Fibroblast of the aortic adventitia (primary cell): ENCODE results near the gene DDX41. TPM values are rescaled to one million over a fixed set of nuclear protein-coding genes. Genes with fewer than 3 reads are reported as not detected.

Source experiments
- DNase-seq: peaks from one replicate; pipeline ENCODE4 v3.0.0-alpha.2; 2010; ENCODE audit warnings: low read depth
- H3K4me3 ChIP-seq: 2 replicates; pipeline ENCODE4 v1.5.1; 2011; ENCODE audit warnings: low read depth, mild to moderate bottlenecking, control low read depth, low read length, moderate library complexity
- total RNA-seq: library from RNA; depleted of rRNA; stranded (reverse); fragments of >200 nt; gene quantifications from 2 replicates; pipeline ENCODE4 v1.2.3, GENCODE V29; 2012; ENCODE audit warnings: low replicate concordance
- TF ChIP-seq, protein P1 (sequence below): IDR thresholded peaks from 2 replicates; pipeline ENCODE4 v1.5.1; 2011; ENCODE audit warnings: mild to moderate bottlenecking, low read length, control low read depth, inconsistent platforms; ENCODE audit not compliant: insufficient read depth

Gene DDX41
- total RNA-seq, 1 donor = 58.5 TPM

DNA sequence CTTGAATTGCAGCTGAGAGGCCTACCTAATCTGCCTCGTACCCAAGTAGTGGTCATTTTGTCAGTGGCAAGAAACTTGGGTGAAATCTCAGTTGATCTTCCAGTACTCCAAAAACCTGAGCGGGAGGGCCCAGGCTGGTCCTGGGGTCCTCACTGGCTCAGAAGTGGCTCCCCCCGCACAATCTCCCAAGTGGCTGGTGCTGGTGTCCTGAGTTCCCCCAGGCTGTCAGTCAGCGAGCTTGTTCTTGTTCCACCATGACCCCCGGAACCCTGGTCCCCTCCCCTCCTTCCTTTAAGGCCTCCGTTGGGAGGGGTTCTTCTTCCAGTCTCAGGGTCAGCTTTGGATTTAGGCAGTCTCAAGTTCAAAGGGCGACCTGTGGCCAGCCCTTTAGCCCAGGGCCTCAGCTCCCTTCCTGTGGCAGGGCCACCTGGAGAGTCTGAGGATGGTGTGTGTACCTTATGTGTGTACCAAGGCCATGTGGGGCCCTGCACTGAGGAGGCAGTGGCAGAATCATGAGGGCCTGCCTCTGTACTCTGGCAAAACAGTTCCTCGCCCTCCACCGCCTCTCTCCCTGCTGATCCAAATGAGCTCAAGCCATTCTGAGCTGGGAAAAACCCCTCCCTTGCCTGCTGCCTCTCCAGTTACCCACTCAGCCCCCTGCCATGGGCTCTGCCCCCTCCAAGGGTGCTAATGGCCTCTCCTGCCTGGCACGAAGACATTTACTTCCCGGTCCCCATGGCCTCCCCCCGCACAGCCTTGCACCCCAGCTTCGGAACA is 38.9 kb downstream of the DDX41 start:
- DNase-seq = no peak
- H3K4me3 ChIP-seq = no peak overlapping the region
- TF ChIP-seq, protein P1, sequence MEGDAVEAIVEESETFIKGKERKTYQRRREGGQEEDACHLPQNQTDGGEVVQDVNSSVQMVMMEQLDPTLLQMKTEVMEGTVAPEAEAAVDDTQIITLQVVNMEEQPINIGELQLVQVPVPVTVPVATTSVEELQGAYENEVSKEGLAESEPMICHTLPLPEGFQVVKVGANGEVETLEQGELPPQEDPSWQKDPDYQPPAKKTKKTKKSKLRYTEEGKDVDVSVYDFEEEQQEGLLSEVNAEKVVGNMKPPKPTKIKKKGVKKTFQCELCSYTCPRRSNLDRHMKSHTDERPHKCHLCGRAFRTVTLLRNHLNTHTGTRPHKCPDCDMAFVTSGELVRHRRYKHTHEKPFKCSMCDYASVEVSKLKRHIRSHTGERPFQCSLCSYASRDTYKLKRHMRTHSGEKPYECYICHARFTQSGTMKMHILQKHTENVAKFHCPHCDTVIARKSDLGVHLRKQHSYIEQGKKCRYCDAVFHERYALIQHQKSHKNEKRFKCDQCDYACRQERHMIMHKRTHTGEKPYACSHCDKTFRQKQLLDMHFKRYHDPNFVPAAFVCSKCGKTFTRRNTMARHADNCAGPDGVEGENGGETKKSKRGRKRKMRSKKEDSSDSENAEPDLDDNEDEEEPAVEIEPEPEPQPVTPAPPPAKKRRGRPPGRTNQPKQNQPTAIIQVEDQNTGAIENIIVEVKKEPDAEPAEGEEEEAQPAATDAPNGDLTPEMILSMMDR = no peak

DNA sequence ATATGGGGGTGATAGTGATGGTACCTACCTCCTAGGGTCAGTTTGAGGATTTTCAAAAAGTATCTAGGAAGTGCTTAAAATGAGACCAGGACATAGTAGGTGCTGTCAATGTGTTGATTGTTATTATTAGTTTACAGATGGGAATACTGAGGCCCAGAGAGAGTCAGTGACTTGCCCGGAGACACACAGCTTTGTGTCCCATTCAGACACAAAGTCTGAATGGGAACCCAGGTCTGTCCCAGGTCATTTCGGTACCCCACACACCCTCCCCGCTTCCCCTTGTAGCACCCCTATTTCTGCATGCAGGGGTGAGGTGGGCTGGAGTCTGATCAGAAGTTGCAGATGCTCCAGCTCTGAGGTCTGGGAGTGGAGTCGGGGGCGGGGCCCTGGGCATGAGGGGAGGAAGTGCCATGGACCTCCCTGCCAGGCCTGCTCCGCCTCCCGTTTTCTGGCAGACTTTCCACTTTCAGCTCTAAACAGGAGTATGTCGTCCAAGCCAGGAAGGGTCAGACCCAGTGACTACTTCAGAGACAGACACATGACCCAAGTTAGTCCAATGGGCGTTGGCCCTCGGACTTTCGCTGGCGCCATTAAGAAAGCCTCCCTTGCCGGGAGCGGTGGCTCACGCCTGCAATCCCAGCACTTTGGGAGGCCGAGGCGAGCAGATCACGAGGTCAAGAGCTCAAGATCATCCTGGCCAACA is 40.1 kb downstream of the DDX41 start:
- no peak overlapping the region for H3K4me3 ChIP-seq
- DNase-seq = peak; percentile 95
- TF ChIP-seq, protein P1 = no peak

DNA sequence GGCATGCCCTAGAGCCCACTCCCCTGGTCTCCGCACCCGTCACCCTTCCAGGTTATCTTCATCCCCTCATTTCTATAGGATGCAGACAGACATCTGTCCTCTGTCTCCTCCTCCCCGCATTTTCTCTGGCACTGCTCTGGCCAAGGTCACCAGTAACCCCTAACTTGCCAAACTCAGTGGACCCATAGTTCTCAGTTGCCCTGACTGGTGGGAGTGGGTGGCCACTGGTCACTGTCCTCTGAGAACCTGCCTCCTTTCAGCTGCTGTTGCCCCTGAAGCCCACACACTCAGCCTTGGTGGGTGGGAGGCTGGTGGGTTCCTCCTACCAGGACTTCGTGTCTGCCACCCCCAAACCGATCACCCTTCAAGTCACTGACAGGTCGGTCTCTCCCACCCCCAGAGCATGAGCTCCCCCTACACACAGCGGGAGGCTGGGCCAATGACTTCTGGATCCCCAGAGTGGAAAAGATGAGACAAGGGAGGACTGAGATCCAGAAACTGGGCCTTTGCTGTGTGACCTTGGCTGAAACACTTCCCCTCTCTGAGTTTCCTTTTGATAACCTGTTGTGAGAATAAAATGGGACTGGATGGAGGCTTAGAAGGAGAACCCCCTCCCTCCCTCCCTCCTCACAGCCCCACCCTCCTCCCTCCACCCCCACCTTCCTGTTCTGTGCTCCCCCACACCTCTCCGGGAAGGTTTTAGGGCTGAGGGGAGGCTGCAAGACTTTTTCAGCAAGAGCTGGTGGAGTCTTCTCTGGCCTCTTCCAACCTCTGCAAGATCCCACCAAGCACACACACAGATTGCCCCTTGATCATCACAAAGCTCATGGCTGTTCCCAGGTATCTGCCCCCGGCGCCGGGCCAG is 41.0 kb downstream of the DDX41 start:
- TF ChIP-seq, protein P1 = no peak
- no peak for DNase-seq
- no peak overlapping the region for H3K4me3 ChIP-seq

DNA sequence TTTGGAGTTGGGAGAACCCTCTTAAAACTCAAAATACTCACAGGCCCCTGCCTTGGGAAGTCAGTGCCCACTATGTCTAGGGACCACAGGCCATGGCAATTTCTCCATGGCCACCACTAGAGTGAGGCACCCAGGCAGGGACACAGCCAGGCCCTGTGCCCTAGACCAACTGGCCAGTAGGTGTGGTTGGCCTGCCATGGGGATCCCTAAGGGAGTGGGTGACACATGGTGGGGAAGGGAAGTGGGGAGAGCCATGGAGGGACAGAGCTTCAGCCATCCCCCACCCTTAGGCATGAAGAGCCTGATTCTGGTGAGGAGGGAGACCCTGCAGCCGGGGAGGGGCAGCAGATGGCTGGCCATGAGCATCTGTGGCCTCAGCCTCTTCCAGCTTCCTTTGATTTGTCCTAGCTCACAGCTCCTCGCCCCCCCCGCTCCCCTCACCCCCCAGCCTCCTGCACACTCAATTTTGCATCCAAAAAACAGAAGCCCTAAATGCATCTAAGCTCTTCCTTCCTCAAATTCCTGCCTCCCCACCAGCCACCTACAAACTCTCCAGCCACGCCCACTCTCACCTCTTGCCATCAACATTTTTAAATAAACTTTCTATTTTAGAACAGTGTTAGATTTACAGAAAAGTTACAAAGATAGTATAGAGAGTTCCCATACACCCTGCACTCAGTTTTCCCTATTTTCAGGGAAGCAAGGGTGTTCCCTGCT is 41.8 kb downstream of the DDX41 start:
- no peak overlapping the region for H3K4me3 ChIP-seq
- DNase-seq = no peak
- TF ChIP-seq, protein P1 = no peak

DNA sequence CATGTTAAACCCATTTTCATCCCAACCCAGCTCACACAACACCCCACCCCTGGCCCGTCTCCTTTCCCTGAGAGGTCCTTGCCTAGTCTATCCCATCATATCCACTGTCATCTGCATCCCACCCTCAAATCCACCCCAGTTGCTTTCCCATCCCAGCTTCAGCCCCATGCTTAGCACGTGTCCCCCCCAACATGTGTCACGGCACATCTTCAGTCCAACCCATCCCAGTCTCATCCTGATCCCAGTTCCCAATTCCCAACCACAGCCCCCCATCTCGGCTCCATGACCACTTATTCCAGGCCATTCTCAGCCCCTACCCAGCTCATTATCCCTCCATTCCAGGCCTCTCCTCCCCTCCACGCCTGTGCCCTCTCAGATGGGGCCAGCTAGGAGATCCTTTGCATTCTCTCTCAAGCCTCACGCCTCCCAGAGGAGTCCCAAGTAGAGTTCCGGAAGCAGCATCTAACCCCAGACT is 42.7 kb downstream of the DDX41 start:
- TF ChIP-seq, protein P1 = no peak
- H3K4me3 ChIP-seq = no peak overlapping the region

DNA sequence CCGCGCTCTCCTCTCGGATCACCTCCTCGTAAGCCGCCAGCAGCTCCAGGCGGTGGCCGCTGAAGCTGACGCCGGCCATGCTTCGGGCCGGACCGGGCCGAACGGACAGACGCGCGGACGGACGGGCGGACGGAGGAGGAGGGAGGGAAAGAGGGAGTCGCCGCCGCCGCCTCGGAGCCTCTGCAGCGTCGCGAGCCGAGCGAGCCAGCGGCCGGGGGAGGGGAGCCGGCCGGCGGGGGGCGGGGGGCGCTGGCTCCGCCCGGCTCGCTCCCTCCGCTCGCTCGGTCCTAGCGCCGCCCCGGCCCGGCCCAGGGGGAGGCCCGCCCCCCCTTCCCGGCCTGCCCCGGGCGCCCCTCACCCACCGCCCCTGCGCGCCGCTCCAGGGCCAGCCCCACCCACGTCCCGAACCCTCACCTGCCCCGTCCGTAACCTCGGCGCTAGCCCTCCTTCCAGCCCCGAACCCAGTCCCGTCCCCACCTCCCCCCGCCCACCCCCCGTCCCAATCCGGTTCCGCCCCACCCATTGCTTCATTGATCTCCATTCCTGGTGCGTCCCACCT is 43.2 kb downstream of the DDX41 start, which contains the start of gene DBN1:
TSS of gene DBN1 (minus strand) at position 192 of the 559 bp plus-strand sequence. CDS start at position 79, 113 bp downstream.
- DNase-seq = peak; percentile 43
- TF ChIP-seq, protein P1 = no peak
- peak within 1 kb of the TSS; percentile 90 for H3K4me3 ChIP-seq

More for the DNA sequence above, 42.7 kb downstream of the DDX41 start:
- no peak for DNase-seq
